ENCODE data around the gene INO80C.
A peak's percentile ranks its signal among the peaks of the same experiment; 100 is the strongest.

INO80C gene

GRCh38 chr18:35443434-35443833, 54.3 kb downstream of the INO80C start:
- no peak overlapping the region for H2AFZ ChIP-seq (ENCODE audit: low read depth, low read length)

DNA sequence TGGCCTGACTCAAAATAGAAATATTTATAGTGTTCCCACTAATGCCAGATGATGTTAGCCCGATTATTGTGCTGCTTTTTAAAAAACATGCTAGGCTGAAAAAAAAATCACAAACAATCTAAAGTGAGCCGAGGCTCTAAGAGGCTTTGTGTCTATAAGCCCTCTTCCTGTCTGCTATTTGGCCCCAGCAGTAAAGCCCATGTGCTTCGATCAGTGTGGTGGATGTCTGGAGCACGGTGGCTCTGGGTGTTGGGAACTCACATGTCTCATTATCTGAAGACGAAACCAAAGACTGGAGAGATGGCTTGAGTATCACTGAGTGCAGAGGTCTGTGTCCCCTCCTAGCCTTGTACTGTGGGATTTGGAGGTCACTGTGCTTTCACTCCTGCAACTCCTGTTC, 55.1 kb downstream of the INO80C start:
- DNase-seq (no peak), ATAC-seq (ENCODE audit: insufficient read depth, low read depth) (no peak)
- TF ChIP-seq, protein P1, sequence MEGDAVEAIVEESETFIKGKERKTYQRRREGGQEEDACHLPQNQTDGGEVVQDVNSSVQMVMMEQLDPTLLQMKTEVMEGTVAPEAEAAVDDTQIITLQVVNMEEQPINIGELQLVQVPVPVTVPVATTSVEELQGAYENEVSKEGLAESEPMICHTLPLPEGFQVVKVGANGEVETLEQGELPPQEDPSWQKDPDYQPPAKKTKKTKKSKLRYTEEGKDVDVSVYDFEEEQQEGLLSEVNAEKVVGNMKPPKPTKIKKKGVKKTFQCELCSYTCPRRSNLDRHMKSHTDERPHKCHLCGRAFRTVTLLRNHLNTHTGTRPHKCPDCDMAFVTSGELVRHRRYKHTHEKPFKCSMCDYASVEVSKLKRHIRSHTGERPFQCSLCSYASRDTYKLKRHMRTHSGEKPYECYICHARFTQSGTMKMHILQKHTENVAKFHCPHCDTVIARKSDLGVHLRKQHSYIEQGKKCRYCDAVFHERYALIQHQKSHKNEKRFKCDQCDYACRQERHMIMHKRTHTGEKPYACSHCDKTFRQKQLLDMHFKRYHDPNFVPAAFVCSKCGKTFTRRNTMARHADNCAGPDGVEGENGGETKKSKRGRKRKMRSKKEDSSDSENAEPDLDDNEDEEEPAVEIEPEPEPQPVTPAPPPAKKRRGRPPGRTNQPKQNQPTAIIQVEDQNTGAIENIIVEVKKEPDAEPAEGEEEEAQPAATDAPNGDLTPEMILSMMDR (IDR thresholded peaks at IDR 0.05; ENCODE audit: borderline replicate concordance, extremely low read depth, low read length, poor library complexity, severe bottlenecking), result no peak
- no peak for TF ChIP-seq EZH2 (IDR thresholded peaks at IDR 0.05; ENCODE audit: borderline replicate concordance, low read depth, low read length, severe bottlenecking)
- H3K27me3 ChIP-seq (ENCODE audit: insufficient read depth, low read length, poor library complexity), result no peaks in the 10 kb centered on the region
- no peaks in the 10 kb centered on the region for H3K36me3 ChIP-seq (ENCODE audit: insufficient read depth, low read length)
- no peak overlapping the region for H3K27ac ChIP-seq (ENCODE audit: low read length)
- no peaks in the 10 kb centered on the region for H4K20me1 ChIP-seq (ENCODE audit: insufficient read depth, low read length)
- no peak overlapping the region for H3K4me2 ChIP-seq (ENCODE audit: insufficient read depth, low read length)
- no peak overlapping the region for H3K9ac ChIP-seq (ENCODE audit: low read depth, low read length)
- H3K9me3 ChIP-seq (ENCODE audit: insufficient read depth, low read length, severe bottlenecking), result no peaks in the 10 kb centered on the region
- no peak overlapping the region for H2AFZ ChIP-seq (ENCODE audit: low read depth, low read length)
- H3K79me2 ChIP-seq (ENCODE audit: insufficient read depth, low read length), result no peaks in the 10 kb centered on the region
- H3K4me3 ChIP-seq (ENCODE audit: low read depth in 1 of 2, low read length in 2 of 2), result no peak overlapping the region
- no peaks in the 10 kb centered on the region for H3K4me1 ChIP-seq (ENCODE audit: insufficient read depth, low read length)

More at GRCh38 chr18:35443434-35443833, 54.3 kb downstream of the INO80C start:
- Histone ChIP-seq H3K36me3 (ENCODE audit: insufficient read depth, low read length) (no peaks in the 10 kb centered on the region), H3K79me2 (ENCODE audit: insufficient read depth, low read length) (no peaks in the 10 kb centered on the region), H4K20me1 (ENCODE audit: insufficient read depth, low read length) (no peaks in the 10 kb centered on the region), H3K4me2 (ENCODE audit: insufficient read depth, low read length) (no peak overlapping the region), H3K27ac (ENCODE audit: low read length) (no peak overlapping the region), H3K9ac (ENCODE audit: low read depth, low read length) (no peak overlapping the region), H3K9me3 (ENCODE audit: insufficient read depth, low read length, severe bottlenecking) (no peaks in the 10 kb centered on the region), H3K4me3 (ENCODE audit: low read depth in 1 of 2, low read length in 2 of 2) (no peak overlapping the region), H3K27me3 (ENCODE audit: insufficient read depth, low read length, poor library complexity) (no peaks in the 10 kb centered on the region), H3K4me1 (ENCODE audit: insufficient read depth, low read length) (no peaks in the 10 kb centered on the region)
- ATAC-seq (ENCODE audit: insufficient read depth, low read depth) (0 out of 3 replicates have a peak, but pooled peaks have one; percentile 3), DNase-seq (no peak)
- TF ChIP-seq, protein P1 (IDR thresholded peaks at IDR 0.05; ENCODE audit: borderline replicate concordance, extremely low read depth, low read length, poor library complexity, severe bottlenecking), result no peak
- no peak for TF ChIP-seq EZH2 (IDR thresholded peaks at IDR 0.05; ENCODE audit: borderline replicate concordance, low read depth, low read length, severe bottlenecking)

GRCh38 chr18:35441857-35442595, 55.7 kb downstream of the INO80C start:
- Histone ChIP-seq H3K27ac (ENCODE audit: low read length) (no peak overlapping the region), H3K9ac (ENCODE audit: low read depth, low read length) (no peak overlapping the region), H3K4me2 (ENCODE audit: insufficient read depth, low read length) (no peak overlapping the region), H3K36me3 (ENCODE audit: insufficient read depth, low read length) (no peaks in the 10 kb centered on the region), H3K4me3 (ENCODE audit: low read depth in 1 of 2, low read length in 2 of 2) (no peak overlapping the region), H3K4me1 (ENCODE audit: insufficient read depth, low read length) (no peaks in the 10 kb centered on the region), H3K9me3 (ENCODE audit: insufficient read depth, low read length, severe bottlenecking) (no peaks in the 10 kb centered on the region), H2AFZ (ENCODE audit: low read depth, low read length) (no peak overlapping the region), H3K27me3 (ENCODE audit: insufficient read depth, low read length, poor library complexity) (no peaks in the 10 kb centered on the region), H4K20me1 (ENCODE audit: insufficient read depth, low read length) (no peaks in the 10 kb centered on the region), H3K79me2 (ENCODE audit: insufficient read depth, low read length) (no peaks in the 10 kb centered on the region)
- ATAC-seq (ENCODE audit: insufficient read depth, low read depth), result no peak
- no peak for DNase-seq
- TF ChIP-seq, protein P1 (IDR thresholded peaks at IDR 0.05; ENCODE audit: borderline replicate concordance, extremely low read depth, low read length, poor library complexity, severe bottlenecking), result no peak
- no peak for TF ChIP-seq EZH2 (IDR thresholded peaks at IDR 0.05; ENCODE audit: borderline replicate concordance, low read depth, low read length, severe bottlenecking)

All from DND-41 (cell line).